GM21786 (cell line): ENCODE results near the gene TFPI.

Source experiments
- ATAC-seq: cut with Tn5 transposase; IDR thresholded peaks from one replicate; pipeline ENCODE4 v1.9.1; 2021; ENCODE audit not compliant: unreplicated experiment

Gene TFPI

GRCh38 chr2:187422282-187422681, 132.0 kb downstream of the TFPI start:
- ATAC-seq = no peak

- ATAC-seq = no peak
These were observed 132.7 kb downstream of the TFPI start for GRCh38 chr2:187421519-187421918.

GRCh38 chr2:187419808-187420207, 134.4 kb downstream of the TFPI start:
- ATAC-seq = no peak

GRCh38 chr2:187415449-187415848, 138.8 kb downstream of the TFPI start:
- no peak for ATAC-seq
